ENCODE data around the gene CASTOR2. TPM values are rescaled to one million over a fixed set of nuclear protein-coding genes. Genes with fewer than 3 reads are reported as not detected.
"Not testable (repeated sequence)": the region's sequence is repeated elsewhere in the genome, so short reads cannot be mapped to it uniquely, and the experiment has no call there.

Gene CASTOR2
- total RNA-seq, result 10 to 100 TPM; 65.0 to 67.8 TPM

- H3K27ac ChIP-seq; H3K9me3 ChIP-seq; H3K27me3 ChIP-seq; H3K36me3 ChIP-seq; DNase-seq (ENCODE audit: low spot score); H3K4me1 ChIP-seq: not testable (repeated sequence)
- peak within 1 kb of the TSS in 1 of 2 donors; percentile 35 for H3K4me3 ChIP-seq
These were observed at the start of gene CASTOR2 for GRCh38 chr7:74964511-74965119. CASTOR2 (plus strand) TSS chr7:74964705; CDS start chr7:74964986, 281 bp downstream.

GRCh38 chr7:74922321-74922890 lies 42.1 kb upstream of the CASTOR2 start:
- H3K4me1 ChIP-seq; H3K27ac ChIP-seq; H3K4me3 ChIP-seq; H3K36me3 ChIP-seq; DNase-seq (ENCODE audit: low spot score); H3K27me3 ChIP-seq; H3K9me3 ChIP-seq: not testable (repeated sequence)

- not testable (repeated sequence) for H3K27ac ChIP-seq; H3K27me3 ChIP-seq; H3K36me3 ChIP-seq; H3K4me3 ChIP-seq; DNase-seq (ENCODE audit: low spot score); H3K4me1 ChIP-seq; H3K9me3 ChIP-seq
These were observed 40.9 kb upstream of the CASTOR2 start for GRCh38 chr7:74923644-74924043.

GRCh38 chr7:74926968-74927367 lies 37.5 kb upstream of the CASTOR2 start:
- H3K27ac ChIP-seq; H3K36me3 ChIP-seq; H3K4me3 ChIP-seq; H3K27me3 ChIP-seq; H3K9me3 ChIP-seq; H3K4me1 ChIP-seq; DNase-seq (ENCODE audit: low spot score): not testable (repeated sequence)

- not testable (repeated sequence) for H3K27me3 ChIP-seq; DNase-seq (ENCODE audit: low spot score); H3K4me1 ChIP-seq; H3K36me3 ChIP-seq; H3K4me3 ChIP-seq; H3K27ac ChIP-seq; H3K9me3 ChIP-seq
These were observed 32.8 kb upstream of the CASTOR2 start for GRCh38 chr7:74931563-74932328.

GRCh38 chr7:74939429-74939828 lies 25.1 kb upstream of the CASTOR2 start:
- not testable (repeated sequence) for H3K4me3 ChIP-seq; H3K27me3 ChIP-seq; H3K36me3 ChIP-seq; H3K27ac ChIP-seq; H3K4me1 ChIP-seq; DNase-seq (ENCODE audit: low spot score); H3K9me3 ChIP-seq

GRCh38 chr7:74941302-74942069 lies 23.0 kb upstream of the CASTOR2 start:
- H3K27me3 ChIP-seq; DNase-seq (ENCODE audit: low spot score); H3K9me3 ChIP-seq; H3K36me3 ChIP-seq; H3K4me3 ChIP-seq; H3K27ac ChIP-seq; H3K4me1 ChIP-seq: not testable (repeated sequence)

GRCh38 chr7:74943923-74944322 lies 20.6 kb upstream of the CASTOR2 start:
- H3K27me3 ChIP-seq; H3K9me3 ChIP-seq; H3K36me3 ChIP-seq; DNase-seq (ENCODE audit: low spot score); H3K27ac ChIP-seq; H3K4me3 ChIP-seq; H3K4me1 ChIP-seq: not testable (repeated sequence)

GRCh38 chr7:74947741-74948140 lies 16.8 kb upstream of the CASTOR2 start:
- H3K4me1 ChIP-seq; H3K9me3 ChIP-seq; H3K27me3 ChIP-seq; DNase-seq (ENCODE audit: low spot score); H3K36me3 ChIP-seq; H3K27ac ChIP-seq; H3K4me3 ChIP-seq: not testable (repeated sequence)

- H3K9me3 ChIP-seq; H3K4me1 ChIP-seq; H3K36me3 ChIP-seq; DNase-seq (ENCODE audit: low spot score); H3K27me3 ChIP-seq; H3K27ac ChIP-seq; H3K4me3 ChIP-seq: not testable (repeated sequence)
These were observed 10.7 kb upstream of the CASTOR2 start for GRCh38 chr7:74953774-74954173.

GRCh38 chr7:74958328-74958727 lies 6.2 kb upstream of the CASTOR2 start:
- H3K4me1 ChIP-seq; H3K4me3 ChIP-seq; H3K36me3 ChIP-seq; H3K27me3 ChIP-seq; H3K27ac ChIP-seq; H3K9me3 ChIP-seq; DNase-seq (ENCODE audit: low spot score): not testable (repeated sequence)

- H3K27me3 ChIP-seq; DNase-seq (ENCODE audit: low spot score); H3K9me3 ChIP-seq; H3K27ac ChIP-seq; H3K4me1 ChIP-seq; H3K36me3 ChIP-seq: not testable (repeated sequence)
- H3K4me3 ChIP-seq, result peak overlapping the region in 1 of 2 donors; percentile 35
These were observed 598 bp upstream of the CASTOR2 start for GRCh38 chr7:74963704-74964510.

- DNase-seq (ENCODE audit: low spot score); H3K36me3 ChIP-seq; H3K27ac ChIP-seq; H3K9me3 ChIP-seq; H3K4me3 ChIP-seq; H3K27me3 ChIP-seq; H3K4me1 ChIP-seq: not testable (repeated sequence)
These were observed 1.8 kb downstream of the CASTOR2 start for GRCh38 chr7:74966208-74966854.

- H3K27ac ChIP-seq; H3K4me3 ChIP-seq; H3K9me3 ChIP-seq; H3K27me3 ChIP-seq; DNase-seq (ENCODE audit: low spot score); H3K36me3 ChIP-seq; H3K4me1 ChIP-seq: not testable (repeated sequence)
These were observed 2.4 kb downstream of the CASTOR2 start for GRCh38 chr7:74966909-74967308.
